GM18951 (cell line): ENCODE measurements around the gene PLA2G1B.

ENCODE experiments used
- POLR2A ChIP-seq: IDR thresholded peaks from 4 replicates; pipeline ENCODE4 v1.6.1; 2011; ENCODE audit warnings: mild to moderate bottlenecking; ENCODE audit not compliant: insufficient read length, insufficient read depth; ENCODE audit errors: extremely low read depth
- in situ Hi-C: fragments of 300-500 bp; cut with MboI; formaldehyde crosslinking; loops from one replicate; pipeline ENCODE4 v1.12.0; 2022; ENCODE audit warnings: low sequenced_read_pairs, mixed read lengths, inconsistent platforms; ENCODE audit not compliant: unreplicated experiment

PLA2G1B gene

DNA sequence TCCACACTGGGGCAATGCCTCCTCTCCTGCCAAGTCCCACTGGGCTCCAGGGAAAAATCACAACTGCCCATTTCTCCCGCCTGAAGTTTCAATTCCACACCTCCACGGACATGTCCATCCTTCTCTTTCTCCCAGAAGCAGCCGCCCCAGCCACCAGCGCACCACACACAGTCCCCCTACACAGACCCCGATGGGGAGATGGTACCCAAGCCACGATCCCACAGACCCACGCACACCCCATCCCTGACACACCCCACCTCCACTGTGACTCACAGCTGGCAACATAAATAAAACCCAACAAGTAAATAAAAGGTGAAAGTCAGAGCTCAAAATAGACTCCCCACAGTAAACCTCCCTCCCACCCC is 38.7 kb upstream of the PLA2G1B start:
- in situ Hi-C loops: no loop called here

DNA sequence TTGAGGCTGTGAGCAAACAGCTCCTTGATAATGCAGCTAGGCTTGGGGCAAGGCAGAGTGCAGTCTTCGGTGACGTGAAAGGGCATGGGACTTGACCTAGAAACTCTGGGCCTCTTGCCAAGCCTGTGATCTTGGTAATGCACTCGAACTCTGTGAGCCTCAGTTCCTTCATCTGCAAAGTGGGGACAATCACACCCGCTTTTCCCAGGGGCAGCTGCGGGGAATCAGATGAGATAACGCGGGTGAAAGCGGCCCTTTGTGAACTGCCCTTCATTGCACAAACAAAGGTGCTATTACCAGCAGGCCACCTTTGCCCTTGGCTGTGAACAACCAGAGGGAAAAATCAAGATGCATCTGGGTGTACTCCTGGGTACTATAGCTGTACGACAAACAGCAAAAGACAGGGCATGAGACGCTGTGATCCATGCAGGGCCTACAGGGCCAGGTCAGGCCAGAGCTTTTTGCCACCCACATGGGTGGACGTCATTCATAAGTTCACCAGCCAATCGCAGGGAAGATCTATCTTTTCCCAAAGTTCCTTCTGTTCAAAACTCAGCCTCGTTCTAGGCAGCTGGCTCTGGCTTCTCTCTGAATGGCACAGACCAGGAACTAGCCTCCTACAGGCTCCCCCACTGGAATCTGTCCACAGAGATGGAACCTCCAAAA is 38.2 kb upstream of the PLA2G1B start:
- in situ Hi-C loops: no loop called here
- TF ChIP-seq POLR2A: no peak

More for the DNA sequence above, 38.7 kb upstream of the PLA2G1B start:
- no peak for TF ChIP-seq POLR2A

DNA sequence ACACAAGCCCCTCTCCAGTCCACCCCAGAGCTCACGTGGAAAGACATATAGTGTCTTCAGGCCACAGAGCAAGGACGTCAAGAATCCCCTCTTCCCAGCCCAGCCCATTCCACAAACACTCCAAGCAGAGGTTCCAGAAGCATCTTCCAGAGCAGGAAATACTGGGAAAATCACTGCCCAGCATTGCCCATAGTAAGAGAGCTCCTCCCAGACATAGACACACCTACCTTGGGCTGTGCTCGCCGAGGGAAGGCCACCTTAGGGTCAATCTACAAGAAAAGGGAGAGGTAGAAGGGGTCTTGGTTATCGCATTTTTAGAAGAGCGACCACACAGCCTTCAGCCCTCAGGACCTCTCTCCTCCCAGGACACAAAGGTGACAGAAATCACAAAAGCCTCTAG is 36.9 kb upstream of the PLA2G1B start:
- TF ChIP-seq POLR2A: no peak
- in situ Hi-C loops: no loop called here

DNA sequence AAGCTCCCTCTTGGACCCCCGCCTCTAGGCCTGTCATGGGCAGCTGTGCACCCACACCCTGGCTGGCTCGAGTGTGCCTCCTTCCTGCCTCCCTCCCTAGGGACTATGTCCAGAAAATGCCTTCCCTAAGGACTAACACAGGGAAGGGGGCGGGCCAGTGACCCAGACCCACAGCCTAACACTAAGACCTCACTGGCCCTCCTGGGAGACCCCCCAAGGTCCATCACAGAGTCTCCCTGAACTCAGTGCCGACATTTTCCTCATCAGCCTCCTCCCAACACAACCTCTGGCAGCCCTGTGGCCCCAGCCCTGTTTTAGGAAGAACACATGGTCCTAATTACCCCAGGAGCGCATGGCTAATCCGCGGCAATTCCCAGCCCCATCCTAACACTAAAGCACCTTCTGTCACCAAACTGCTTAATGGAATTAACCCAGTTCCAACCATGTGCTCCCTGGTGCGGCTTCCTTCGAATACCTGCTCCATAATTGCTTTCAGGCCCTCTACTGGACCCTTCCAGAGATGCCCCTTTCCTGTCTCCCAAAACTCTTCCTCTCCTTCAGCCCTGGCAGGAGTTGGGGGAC is 35.8 kb upstream of the PLA2G1B start:
- TF ChIP-seq POLR2A: no peak
- in situ Hi-C loops: no loop called here

DNA sequence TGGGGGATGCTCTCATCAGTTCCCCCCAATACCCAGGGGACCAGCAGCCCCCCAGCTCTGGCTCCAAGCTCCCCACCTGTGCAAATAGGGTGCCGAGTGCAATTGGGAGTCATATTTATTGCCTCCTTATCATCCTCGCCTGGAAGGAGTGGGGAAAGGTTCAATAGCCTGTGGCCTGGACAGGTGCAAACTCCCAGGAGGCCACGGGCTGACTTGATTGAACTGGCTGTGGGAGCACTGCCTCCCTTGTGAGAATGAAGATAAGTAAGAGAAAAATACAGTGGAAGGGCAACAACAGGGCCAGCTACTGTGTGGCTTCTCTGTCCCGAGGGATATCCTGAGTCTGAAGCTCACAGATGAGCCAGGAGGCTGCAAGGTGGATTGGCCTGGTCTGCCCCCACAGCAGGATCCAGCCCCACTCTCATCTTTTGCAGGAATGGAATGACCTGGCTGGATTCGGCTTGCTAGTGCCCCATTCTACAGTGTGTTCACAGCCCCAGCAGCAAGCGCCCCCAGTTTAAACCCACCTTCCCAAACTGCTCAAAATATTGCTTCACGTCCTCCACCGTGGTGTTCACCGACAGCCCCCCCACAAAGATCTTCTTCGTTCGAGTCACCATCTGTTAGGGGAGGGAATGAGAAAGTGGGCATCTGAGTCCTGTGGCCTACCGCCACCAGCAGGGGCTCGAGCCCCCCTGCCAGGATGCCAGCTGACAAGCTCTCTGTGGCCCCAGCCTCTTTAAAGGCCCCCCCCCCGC is 35.1 kb upstream of the PLA2G1B start:
- in situ Hi-C loops: no loop called here
- no peak for TF ChIP-seq POLR2A

DNA sequence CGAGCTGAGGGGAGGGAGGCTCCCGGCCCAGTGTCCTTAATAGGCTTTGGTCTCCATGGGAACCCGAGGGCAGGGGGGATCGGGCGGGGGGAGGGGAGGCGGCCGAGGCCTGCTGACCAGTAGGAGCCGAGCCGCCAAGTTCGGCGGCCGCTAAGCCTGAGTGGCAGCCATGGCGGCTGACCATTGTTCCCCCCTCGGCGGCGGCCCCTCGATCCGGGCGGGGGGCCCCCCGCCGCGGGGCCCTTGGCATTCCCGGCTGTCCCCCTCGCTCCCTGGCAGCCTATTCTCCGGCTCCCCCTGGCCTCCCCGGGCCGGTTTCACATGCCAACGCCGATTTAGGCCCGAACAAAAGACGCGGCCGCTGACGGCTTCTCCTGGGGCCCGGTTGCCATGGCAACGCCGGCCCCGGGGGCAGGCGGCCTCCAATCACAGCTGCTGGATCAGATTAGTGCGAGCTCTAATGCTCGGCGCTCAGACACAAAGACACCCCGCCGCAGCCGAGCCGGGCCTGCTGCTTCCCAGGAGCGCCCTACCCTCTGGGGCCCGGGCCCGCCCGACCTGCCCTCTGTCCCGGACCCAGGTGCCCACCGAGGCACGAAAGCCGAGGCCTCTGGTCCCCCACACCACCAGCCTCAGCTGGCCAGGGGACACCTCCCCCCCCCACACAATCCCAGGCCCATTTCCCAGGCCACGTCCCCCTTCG is 34.1 kb upstream of the PLA2G1B start:
- no peak for TF ChIP-seq POLR2A
- in situ Hi-C loops: no loop called here

DNA sequence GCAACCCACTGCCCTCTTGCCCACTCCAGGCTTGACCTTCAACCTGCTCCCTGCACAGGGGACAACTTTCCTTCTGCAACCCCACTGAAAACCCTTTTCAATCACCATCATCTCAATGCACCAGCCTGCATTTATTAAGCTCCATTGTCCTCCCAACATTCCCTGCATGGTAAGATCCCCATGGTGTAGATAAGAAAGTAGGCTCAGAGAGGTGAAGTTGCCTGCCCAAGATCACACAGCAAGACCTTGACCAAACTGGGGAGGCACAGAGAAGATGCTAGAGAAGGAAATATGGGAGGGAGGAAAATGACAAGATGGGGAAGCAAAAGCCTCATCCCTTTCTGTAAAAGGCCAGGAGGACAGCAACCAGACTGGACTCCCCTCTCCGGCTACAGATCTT is 31.5 kb upstream of the PLA2G1B start:
- in situ Hi-C loops: no loop called here
- TF ChIP-seq POLR2A: no peak

DNA sequence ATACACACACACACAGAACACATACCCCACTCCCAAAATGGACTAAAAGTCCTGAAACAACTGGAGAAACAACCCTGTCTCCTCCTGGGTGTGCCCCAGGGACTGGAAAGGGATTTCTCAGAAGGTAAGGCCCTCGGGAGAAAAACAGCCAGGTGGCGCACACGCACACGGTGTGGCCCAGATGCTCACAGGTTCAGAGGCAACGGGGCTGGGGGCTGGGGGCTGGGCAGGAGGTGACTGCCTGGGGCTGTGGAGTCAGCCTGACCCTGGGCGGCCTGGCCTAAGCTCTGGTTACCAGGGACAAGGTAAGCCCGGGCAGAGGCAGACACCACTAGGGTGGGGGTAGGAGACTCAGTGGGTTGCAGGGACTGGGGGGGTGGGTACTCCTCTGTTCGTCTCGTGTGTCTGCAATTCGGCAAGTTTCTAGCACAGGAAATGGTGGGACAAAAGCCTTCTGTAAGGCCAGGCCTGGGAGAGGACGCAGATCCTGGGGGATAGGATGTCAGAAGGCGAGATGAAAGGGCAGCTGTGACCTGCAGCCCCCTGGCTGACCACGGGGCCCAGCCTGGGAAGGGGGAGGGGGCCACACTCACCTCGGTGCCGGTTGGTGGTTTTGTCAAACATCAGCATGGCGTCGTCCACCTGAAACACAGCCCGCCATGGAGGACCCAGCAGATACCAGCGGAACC is 31.0 kb upstream of the PLA2G1B start:
- TF ChIP-seq POLR2A: no peak
- in situ Hi-C loops: no loop called here

DNA sequence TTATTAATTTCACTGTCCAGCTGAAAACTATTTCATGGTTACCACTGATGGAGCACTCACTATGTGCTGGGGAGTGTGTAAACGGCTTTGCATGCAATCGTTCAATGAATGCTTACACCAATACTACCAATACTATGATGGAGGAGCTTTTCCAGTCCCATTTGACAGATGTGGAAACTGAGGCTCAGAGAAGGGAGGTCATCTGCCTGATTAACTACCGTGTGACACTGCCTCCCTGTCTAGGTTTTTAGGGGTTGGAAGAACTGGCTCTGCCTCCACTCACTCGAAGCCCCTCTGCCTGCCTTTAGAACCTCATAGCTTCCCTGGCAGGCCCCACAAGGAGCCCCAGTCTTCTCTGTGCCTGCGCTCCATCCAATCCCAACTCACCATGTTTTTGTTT is 29.5 kb upstream of the PLA2G1B start:
- in situ Hi-C loops: no loop called here

DNA sequence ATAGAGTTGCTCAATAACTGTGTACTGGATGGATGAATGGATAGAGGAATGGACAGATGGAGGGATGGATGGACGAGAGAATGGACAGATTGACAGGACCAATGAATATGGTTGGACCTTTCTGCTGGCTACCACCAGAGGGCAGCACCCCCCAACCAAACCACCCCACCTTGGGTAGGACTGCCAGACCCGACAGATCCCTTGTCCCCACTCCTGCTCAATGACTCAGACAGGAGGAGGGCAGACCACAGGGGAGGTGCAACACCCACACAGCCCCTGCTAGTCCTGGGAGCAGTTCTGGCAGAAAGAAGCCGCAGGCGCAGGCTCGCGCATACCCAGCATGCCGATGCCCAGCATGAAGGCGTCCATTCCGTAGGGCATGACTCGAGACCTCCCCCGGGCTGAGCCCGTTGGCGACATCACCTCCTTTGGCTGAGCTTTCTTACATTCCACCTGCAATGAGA is 29.0 kb upstream of the PLA2G1B start:
- no peak for TF ChIP-seq POLR2A

More for the DNA sequence above, 29.5 kb upstream of the PLA2G1B start:
- no peak for TF ChIP-seq POLR2A

DNA sequence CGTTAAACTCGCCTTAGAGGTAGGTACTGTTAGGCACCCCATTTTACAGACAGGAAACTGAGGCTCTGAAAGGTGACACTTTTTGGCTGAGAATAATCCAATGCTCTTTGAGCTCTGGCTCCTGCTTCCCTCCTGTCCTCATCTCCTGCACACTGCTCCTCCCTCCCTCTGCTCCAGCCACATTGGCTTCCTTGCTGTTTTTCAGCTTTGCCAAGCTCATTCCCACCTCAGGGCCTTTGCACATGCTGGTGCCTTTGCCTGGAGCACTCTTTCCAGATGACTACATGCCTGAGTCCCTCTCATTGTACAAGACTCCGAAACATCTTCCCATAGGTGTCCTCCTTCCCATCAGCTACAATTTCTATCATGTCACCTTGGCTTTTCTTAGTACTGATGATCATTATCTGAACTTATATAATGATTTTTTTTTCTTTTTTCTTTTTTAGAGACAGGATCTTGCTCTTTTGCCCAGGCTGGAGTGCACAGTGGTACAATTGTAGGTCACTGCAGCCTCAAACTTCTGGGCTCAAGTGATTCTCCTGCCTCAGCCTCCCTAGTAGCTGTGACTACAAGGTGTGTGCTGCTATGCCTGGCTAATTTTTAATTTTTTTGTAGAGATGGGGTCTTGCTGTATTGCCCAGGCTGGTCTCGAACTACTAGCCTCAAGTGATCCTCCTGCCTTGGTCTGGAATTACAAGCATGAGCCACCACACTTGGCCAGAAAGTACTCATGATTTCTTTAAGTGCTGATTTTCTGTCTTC is 26.2 kb upstream of the PLA2G1B start:
- TF ChIP-seq POLR2A: no peak
- in situ Hi-C loops: no loop called here

More for the DNA sequence above, 29.0 kb upstream of the PLA2G1B start:
- in situ Hi-C loops: no loop called here

DNA sequence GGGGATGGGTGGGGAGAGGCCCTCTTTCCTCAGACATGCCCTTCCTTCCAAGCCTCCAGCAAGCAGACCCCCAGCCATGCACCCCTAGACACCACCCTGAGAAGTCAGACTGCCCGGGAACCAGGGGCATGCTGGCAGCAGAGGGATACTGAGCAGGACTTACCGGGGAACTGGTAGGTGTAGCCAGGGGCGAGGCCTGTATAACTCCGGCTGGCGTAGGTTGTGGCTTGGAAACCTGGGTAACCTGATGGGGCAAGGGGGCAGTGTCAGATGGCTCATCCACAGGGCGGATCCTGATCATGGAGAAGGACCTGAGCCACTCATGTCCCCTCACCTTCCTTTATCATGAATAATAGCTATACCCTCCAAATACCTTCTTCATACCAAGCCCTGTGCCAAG is 25.6 kb upstream of the PLA2G1B start:
- no peak for TF ChIP-seq POLR2A
- in situ Hi-C loops: no loop called here
